B cell (primary cell): ENCODE data around the gene NCOA5.

ENCODE experiments used
- EZH2 ChIP-seq: IDR thresholded peaks from 2 replicates; pipeline ENCODE4 v1.6.1; 2012; ENCODE audit warnings: borderline replicate concordance, low read depth, mild to moderate bottlenecking, moderate library complexity, low read length; ENCODE audit not compliant: insufficient read depth, poor library complexity, severe bottlenecking
- TF ChIP-seq, protein P1 (sequence below): fragments of 200-600 bp; IDR thresholded peaks from one replicate; pipeline ENCODE4 v1.8.0; 2022; ENCODE audit warnings: antibody characterized with exemption, mild to moderate bottlenecking

DNA sequence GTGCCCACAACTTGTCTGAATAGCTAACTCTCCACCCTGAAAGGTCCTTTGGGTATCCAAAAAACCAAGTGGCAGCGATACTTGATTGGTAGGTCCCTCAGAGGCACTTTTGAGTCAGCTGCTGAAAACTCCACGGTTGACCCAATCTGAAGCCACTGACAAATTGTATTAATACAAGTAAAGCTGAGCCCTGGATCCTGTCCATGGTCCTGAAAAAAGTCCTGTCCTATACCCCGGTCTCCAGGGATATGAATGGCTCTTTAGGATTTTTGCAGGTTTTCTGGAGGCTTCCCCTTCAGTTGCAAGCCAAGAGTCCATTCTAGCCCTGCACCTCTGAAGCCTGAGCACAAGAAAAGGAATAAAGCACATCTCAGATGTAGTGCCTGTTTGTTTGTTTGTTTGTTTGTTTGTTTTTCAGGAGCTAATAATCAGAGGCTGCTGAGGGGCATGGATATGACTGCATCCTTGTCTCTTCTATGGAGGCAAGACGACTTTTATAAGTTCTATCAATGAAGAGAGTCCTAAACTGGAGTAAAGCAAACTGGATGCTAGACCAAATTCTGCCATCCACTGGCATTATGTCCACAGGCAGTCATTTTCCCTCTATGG is 62.4 kb downstream of the NCOA5 start:
- TF ChIP-seq, protein P1, sequence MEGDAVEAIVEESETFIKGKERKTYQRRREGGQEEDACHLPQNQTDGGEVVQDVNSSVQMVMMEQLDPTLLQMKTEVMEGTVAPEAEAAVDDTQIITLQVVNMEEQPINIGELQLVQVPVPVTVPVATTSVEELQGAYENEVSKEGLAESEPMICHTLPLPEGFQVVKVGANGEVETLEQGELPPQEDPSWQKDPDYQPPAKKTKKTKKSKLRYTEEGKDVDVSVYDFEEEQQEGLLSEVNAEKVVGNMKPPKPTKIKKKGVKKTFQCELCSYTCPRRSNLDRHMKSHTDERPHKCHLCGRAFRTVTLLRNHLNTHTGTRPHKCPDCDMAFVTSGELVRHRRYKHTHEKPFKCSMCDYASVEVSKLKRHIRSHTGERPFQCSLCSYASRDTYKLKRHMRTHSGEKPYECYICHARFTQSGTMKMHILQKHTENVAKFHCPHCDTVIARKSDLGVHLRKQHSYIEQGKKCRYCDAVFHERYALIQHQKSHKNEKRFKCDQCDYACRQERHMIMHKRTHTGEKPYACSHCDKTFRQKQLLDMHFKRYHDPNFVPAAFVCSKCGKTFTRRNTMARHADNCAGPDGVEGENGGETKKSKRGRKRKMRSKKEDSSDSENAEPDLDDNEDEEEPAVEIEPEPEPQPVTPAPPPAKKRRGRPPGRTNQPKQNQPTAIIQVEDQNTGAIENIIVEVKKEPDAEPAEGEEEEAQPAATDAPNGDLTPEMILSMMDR = no peak
- TF ChIP-seq EZH2 = no peak
